Endothelial cell of umbilical vein (primary cell): Measurements from ENCODE around the gene ZMIZ1.

Experiments
- CTCF ChIP-seq, 2 donors: IDR thresholded peaks; 1 replicate in 1 of 2; 2 replicates in 1 of 2; pipeline ENCODE4 v1.5.1; 2011; ENCODE audit warnings: low read length in 2 of 2, mild to moderate bottlenecking in 2 of 2, moderate library complexity in 2 of 2, control low read depth in 1 of 2, inconsistent platforms in 1 of 2, low read depth in 1 of 2; ENCODE audit not compliant: insufficient read depth in 1 of 2; ENCODE audit errors: extremely low read depth in 1 of 2
- EZH2 ChIP-seq: IDR thresholded peaks from 2 replicates; pipeline ENCODE4 v1.6.1; 2012; ENCODE audit warnings: borderline replicate concordance, low read depth, mild to moderate bottlenecking, moderate library complexity, low read length, inconsistent platforms; ENCODE audit not compliant: severe bottlenecking
- FOS ChIP-seq: IDR thresholded peaks from 2 replicates; pipeline ENCODE4 v1.6.1; 2011; ENCODE audit warnings: mild to moderate bottlenecking, low read length, moderate library complexity, borderline replicate concordance; ENCODE audit not compliant: insufficient read depth
- GATA2 ChIP-seq: IDR thresholded peaks from 2 replicates; pipeline ENCODE4 v1.7.0; 2011; ENCODE audit warnings: low read depth, mild to moderate bottlenecking, moderate library complexity, mixed read lengths, low read length; ENCODE audit not compliant: insufficient read length, insufficient read depth
- JUN ChIP-seq: IDR thresholded peaks from 2 replicates; pipeline ENCODE4 v1.6.1; 2011; ENCODE audit warnings: borderline replicate concordance, low read depth; ENCODE audit not compliant: insufficient read length, insufficient read depth
- MAX ChIP-seq: IDR thresholded peaks from 2 replicates; pipeline ENCODE4 v1.6.1; 2011; ENCODE audit not compliant: insufficient read depth, insufficient read length
- MYC ChIP-seq: IDR thresholded peaks from one replicate; pipeline ENCODE4 v1.6.1; 2011; ENCODE audit warnings: mild to moderate bottlenecking, low read depth, low read length
- POLR2A ChIP-seq: IDR thresholded peaks from 2 replicates; pipeline ENCODE4 v1.6.1; 2012; ENCODE audit warnings: low read depth, mild to moderate bottlenecking, control low read depth, low read length
- POLR2AphosphoS5 ChIP-seq: IDR thresholded peaks from 2 replicates; pipeline ENCODE4 v1.6.1; 2012; ENCODE audit warnings: low read depth, mild to moderate bottlenecking, control low read depth, low read length, moderate library complexity; ENCODE audit not compliant: insufficient read depth

GRCh38 chr10:79179164-79179956 lies 110.6 kb downstream of the ZMIZ1 start:
- TF ChIP-seq JUN: no peak
- no peak for TF ChIP-seq POLR2A
- TF ChIP-seq CTCF (IDR thresholded peaks at IDR 0.05; ENCODE audit: extremely low read depth in 1 of 2, insufficient read depth in 1 of 2, low read depth in 1 of 2, low read length in 2 of 2): peak in 1 of 2 donors; percentile 27
- TF ChIP-seq EZH2: no peak
- TF ChIP-seq POLR2AphosphoS5: no peak
- no peak for TF ChIP-seq MYC
- no peak for TF ChIP-seq GATA2
- TF ChIP-seq MAX: no peak
- TF ChIP-seq FOS: no peak
